PC-3 (cell line): ENCODE results near the gene KCNJ5. TPM values are rescaled to one million over a fixed set of nuclear protein-coding genes. Genes with fewer than 3 reads are reported as not detected.

Source experiments
- ATAC-seq: fragments of 200-7000 bp; cut with Tn5 transposase; 2 replicates; pipeline ENCODE4 v1.9.1; 2020; ENCODE audit warnings: mild to moderate bottlenecking, moderate library complexity
- BruUV-seq: library from RNA; stranded (reverse); fragments of 400-500 nt; replicated peaks from 2 replicates; lab custom pipeline; 2021; lab: Mats Ljungman, UMichigan
- CTCF ChIA-PET: fragments of 300-600 bp; sonication (Branson Sonifier 250); formaldehyde crosslinking; loops from one replicate; lab custom pipeline; 2022; ENCODE audit warnings: antibody characterized with exemption; lab: Charles Lee
- POLR2A ChIA-PET: fragments of 300-600 bp; sonication (Branson Sonifier 250); formaldehyde crosslinking; loops from one replicate; lab custom pipeline; 2022; ENCODE audit warnings: antibody characterized with exemption; ENCODE audit not compliant: unreplicated experiment; lab: Charles Lee
- DNase-seq: peaks from one replicate; pipeline ENCODE4 v3.0.0-alpha.2; 2015
- H2AFZ ChIP-seq: fragments of 300-600 bp; sonication (generic); 2 replicates; pipeline ENCODE4 v1.6.0; 2016; ENCODE audit warnings: antibody characterized with exemption, low read length
- H3F3A ChIP-seq: fragments of 300-600 bp; sonication (generic); one replicate; pipeline ENCODE4 v1.6.0; 2017; ENCODE audit warnings: antibody characterized with exemption, low read length, control low read depth, mild to moderate bottlenecking; ENCODE audit not compliant: unreplicated experiment
- H3K27ac ChIP-seq: fragments of 300-600 bp; sonication (generic); 2 replicates; pipeline ENCODE4 v1.5.1; 2016; ENCODE audit warnings: mild to moderate bottlenecking, low read length
- H3K27me3 ChIP-seq: fragments of 300-600 bp; sonication (generic); 2 replicates; pipeline ENCODE4 v1.6.1; 2016; ENCODE audit warnings: low read length, mixed read lengths
- H3K36me3 ChIP-seq: fragments of 300-600 bp; sonication (generic); 2 replicates; pipeline ENCODE4 v1.6.1; 2016; ENCODE audit warnings: low read depth, mixed run types, low read length, mixed read lengths
- H3K4me1 ChIP-seq: fragments of 300-600 bp; sonication (generic); 2 replicates; pipeline ENCODE4 v1.5.1; 2016; ENCODE audit warnings: low read length; ENCODE audit not compliant: insufficient read depth
- H3K4me2 ChIP-seq: fragments of 300-600 bp; sonication (generic); 2 replicates; pipeline ENCODE4 v1.6.0; 2016; ENCODE audit warnings: low read length
- H3K4me3 ChIP-seq: fragments of 300-600 bp; sonication (generic); 2 replicates; pipeline ENCODE4 v1.5.1; 2016; ENCODE audit warnings: mild to moderate bottlenecking, low read length, mixed read lengths
- H3K79me2 ChIP-seq: fragments of 300-600 bp; sonication (generic); 2 replicates; pipeline ENCODE4 v1.6.1; 2017; ENCODE audit warnings: low read length, mixed read lengths
- H3K9ac ChIP-seq: fragments of 300-600 bp; sonication (generic); 2 replicates; pipeline ENCODE4 v1.6.0; 2016; ENCODE audit warnings: mild to moderate bottlenecking, low read length
- H3K9me2 ChIP-seq: fragments of 300-600 bp; sonication (generic); replicated peaks from 2 replicates; pipeline ENCODE4 v1.6.1; 2016; ENCODE audit warnings: mixed run types, low read length, mixed read lengths
- H3K9me3 ChIP-seq: fragments of 300-600 bp; sonication (generic); 2 replicates; pipeline ENCODE4 v1.6.1; 2016; ENCODE audit warnings: low read length, mixed read lengths
- H4K20me1 ChIP-seq: fragments of 300-600 bp; sonication (generic); 2 replicates; pipeline ENCODE4 v1.6.1; 2016; ENCODE audit warnings: low read length, mixed read lengths
- CTCF ChIP-seq: fragments of 300-600 bp; sonication (generic); conservative IDR thresholded peaks from 2 replicates; pipeline ENCODE4 v1.5.1; 2017; ENCODE audit warnings: antibody characterized with exemption, low read depth, mild to moderate bottlenecking, low read length
- EZH2 ChIP-seq: fragments of 300-600 bp; sonication (generic); IDR thresholded peaks from one replicate; pipeline ENCODE4 v1.6.1; 2017; ENCODE audit warnings: antibody characterized with exemption, mild to moderate bottlenecking, low read length; ENCODE audit not compliant: unreplicated experiment
- EZH2phosphoT487 ChIP-seq: fragments of 300-600 bp; sonication (generic); IDR thresholded peaks from 2 replicates; pipeline ENCODE4 v1.6.1; 2018; ENCODE audit warnings: mild to moderate bottlenecking, antibody characterized with exemption, low read length, borderline replicate concordance
- intact Hi-C: fragments of 100-400 bp; cut with micrococcal nuclease; formaldehyde crosslinking; loops from 2 replicates; pipeline ENCODE4 v1.9.0; 2023
- total RNA-seq: library from RNA; depleted of rRNA; stranded (reverse); fragments of >200 nt; gene quantifications from 2 replicates; pipeline ENCODE4 v1.2.3, GENCODE V29; 2014

The KCNJ5 gene
- total RNA-seq, 1 experiment from 2014 or later, result not detected

GRCh38 chr11:128888034-128888985 lies 2.8 kb upstream of the KCNJ5 start:
- TF ChIP-seq EZH2phosphoT487, result no peak
- TF ChIP-seq EZH2, result no peak
- TF ChIP-seq CTCF, result no peak
- Histone ChIP-seq H3K4me1 (peaks cover 5% of the 10 kb centered on the region; the same call in 1 of the 2 replicates), H4K20me1 (no peaks in the 10 kb centered on the region), H3K4me3 (no peak overlapping the region), H3K9me3 (no peaks in the 10 kb centered on the region), H3F3A (no peaks in the 10 kb centered on the region), H3K79me2 (no peaks in the 10 kb centered on the region), H3K36me3 (no peaks in the 10 kb centered on the region), H3K27me3 (0 out of 2 replicates have a peak, but pooled peaks cover 2% of the 10 kb centered on the region), H3K27ac (no peak overlapping the region), H3K4me2 (no peak overlapping the region), H2AFZ (no peak overlapping the region), H3K9ac (no peak overlapping the region), H3K9me2 (no peaks in the 10 kb centered on the region)
- BruUV-seq, result no TSS peak
- ATAC-seq (no peak), DNase-seq (no peak)
- ChIA-PET CTCF (no interaction called here), POLR2A (no interaction called here)
- intact Hi-C loops, result loop anchor here (5.0 to 10.0 kb wide), 3 partner anchors 136 to 864 kb away; no protein-coding TSS in a partner anchor

DNA sequence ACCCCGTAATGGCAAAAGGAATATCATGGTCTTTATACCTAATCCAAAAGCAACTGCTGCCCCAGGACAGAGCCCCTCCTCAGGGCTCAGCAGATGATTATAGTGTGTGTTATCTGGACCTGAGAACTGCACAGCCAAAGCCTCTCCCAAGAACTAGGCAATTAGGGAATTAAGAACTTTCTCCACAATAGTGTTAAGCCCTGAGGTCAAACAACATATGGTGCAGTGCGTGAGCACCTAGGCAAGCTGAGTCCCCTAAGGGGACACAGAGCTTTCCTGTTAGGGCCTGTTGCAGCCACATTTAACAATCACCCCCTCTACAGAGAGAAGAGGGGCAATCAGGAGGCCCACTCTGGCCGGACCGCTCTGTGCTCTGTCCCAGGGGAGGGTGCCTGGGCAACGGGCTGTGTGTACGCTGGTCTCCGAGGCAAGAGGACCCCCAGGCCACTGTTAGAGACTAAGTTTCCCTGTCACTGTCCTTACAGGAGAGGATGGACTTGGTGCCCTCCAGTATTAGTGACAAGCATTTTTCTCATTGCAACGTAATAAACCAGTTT lies 1.4 kb upstream of the KCNJ5 start:
- H3K27ac ChIP-seq, result no peak overlapping the region
- no peak overlapping the region; the same call in 1 of the 2 replicates for H2AFZ ChIP-seq
- H3K9ac ChIP-seq, result no peak overlapping the region
- H3K27me3 ChIP-seq, result 0 out of 2 replicates have a peak, but pooled peaks cover 2% of the 10 kb centered on the region
- peak overlapping the region; percentile 99 for H3K4me2 ChIP-seq
- no peaks in the 10 kb centered on the region for H3K9me2 ChIP-seq
- H4K20me1 ChIP-seq, result no peaks in the 10 kb centered on the region
- H3K4me3 ChIP-seq, result peak overlapping the region; percentile 77; the same call in 1 of the 2 replicates
- DNase-seq (no peak), ATAC-seq (no peak)
- no peaks in the 10 kb centered on the region for H3K9me3 ChIP-seq
- no peak for TF ChIP-seq CTCF
- no peak for TF ChIP-seq EZH2phosphoT487
- TF ChIP-seq EZH2, result no peak
- H3K79me2 ChIP-seq, result no peaks in the 10 kb centered on the region
- H3K4me1 ChIP-seq, result peaks cover 5% of the 10 kb centered on the region; the same call in 1 of the 2 replicates
- ChIA-PET CTCF (interaction anchor here (1.0 to 1.1 kb wide), 2 partner anchors 16 to 67 kb away, joined by 3 to 15 read pairs; no protein-coding TSS in a partner anchor), POLR2A (no interaction called here)
- no TSS peak for BruUV-seq
- H3F3A ChIP-seq, result no peaks in the 10 kb centered on the region
- intact Hi-C loops, result loop anchor here (5.0 to 10.0 kb wide), 3 partner anchors 135 to 863 kb away; no protein-coding TSS in a partner anchor
- H3K36me3 ChIP-seq, result no peaks in the 10 kb centered on the region
